ENCODE measurements around the gene KLK14.

DNA sequence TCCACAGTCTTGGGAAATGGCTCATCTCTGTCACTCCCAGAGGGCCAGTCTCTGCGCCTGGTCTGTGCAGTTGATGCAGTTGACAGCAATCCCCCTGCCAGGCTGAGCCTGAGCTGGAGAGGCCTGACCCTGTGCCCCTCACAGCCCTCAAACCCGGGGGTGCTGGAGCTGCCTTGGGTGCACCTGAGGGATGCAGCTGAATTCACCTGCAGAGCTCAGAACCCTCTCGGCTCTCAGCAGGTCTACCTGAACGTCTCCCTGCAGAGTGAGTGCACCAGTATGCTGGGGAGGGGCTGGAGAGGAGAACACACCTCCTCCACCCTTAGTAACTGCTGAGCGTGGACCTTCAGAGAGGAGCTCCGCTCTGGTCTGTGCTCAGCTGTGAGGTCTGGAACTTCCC, 44.3 kb upstream of the KLK14 start:
- TF ChIP-seq, protein P1, sequence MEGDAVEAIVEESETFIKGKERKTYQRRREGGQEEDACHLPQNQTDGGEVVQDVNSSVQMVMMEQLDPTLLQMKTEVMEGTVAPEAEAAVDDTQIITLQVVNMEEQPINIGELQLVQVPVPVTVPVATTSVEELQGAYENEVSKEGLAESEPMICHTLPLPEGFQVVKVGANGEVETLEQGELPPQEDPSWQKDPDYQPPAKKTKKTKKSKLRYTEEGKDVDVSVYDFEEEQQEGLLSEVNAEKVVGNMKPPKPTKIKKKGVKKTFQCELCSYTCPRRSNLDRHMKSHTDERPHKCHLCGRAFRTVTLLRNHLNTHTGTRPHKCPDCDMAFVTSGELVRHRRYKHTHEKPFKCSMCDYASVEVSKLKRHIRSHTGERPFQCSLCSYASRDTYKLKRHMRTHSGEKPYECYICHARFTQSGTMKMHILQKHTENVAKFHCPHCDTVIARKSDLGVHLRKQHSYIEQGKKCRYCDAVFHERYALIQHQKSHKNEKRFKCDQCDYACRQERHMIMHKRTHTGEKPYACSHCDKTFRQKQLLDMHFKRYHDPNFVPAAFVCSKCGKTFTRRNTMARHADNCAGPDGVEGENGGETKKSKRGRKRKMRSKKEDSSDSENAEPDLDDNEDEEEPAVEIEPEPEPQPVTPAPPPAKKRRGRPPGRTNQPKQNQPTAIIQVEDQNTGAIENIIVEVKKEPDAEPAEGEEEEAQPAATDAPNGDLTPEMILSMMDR (IDR thresholded peaks at IDR 0.05 in 4 of 5, conservative IDR thresholded peaks at IDR 0.05 in 1 of 5): no peak
- TF ChIP-seq POLR2A (IDR thresholded peaks at IDR 0.05): no peak
